ENCODE data around the gene PALLD.

PALLD gene

DNA sequence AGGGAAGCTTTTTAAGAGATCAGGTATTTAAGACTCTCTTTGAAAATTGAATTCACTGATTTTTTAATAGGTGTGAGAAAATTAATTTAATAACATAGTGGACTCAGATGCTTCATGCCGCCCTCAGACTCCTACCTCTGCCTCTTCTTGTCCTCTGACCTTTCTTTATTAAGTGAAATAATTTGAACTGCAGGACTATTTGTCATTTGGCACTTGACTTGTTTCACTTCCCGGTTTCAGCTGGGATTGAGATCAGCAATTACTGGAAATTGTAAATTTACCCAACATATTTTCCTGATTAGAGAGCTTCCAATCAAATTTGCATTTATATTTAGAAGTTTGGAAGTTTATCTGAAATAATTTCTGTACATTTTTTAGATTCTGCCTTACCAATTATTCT, 396.4 kb downstream of the PALLD start:
- ATAC-seq (ENCODE audit: low read depth) = no peak
- Histone ChIP-seq H3K4me3 (ENCODE audit: severe bottlenecking) (no peak overlapping the region), H3K36me3 (ENCODE audit: low read depth) (peaks cover 93% of the 10 kb centered on the region), H3K27ac (ENCODE audit: poor library complexity, severe bottlenecking) (no peak overlapping the region), H3K27me3 (ENCODE audit: insufficient read depth, poor library complexity, severe bottlenecking) (no peaks in the 10 kb centered on the region), H3K9me3 (ENCODE audit: severe bottlenecking) (no peaks in the 10 kb centered on the region), H3K4me1 (ENCODE audit: insufficient read depth, poor library complexity, severe bottlenecking) (no peaks in the 10 kb centered on the region)
- no peak for DNase-seq (ENCODE audit: low spot score)
- TF ChIP-seq CTCF (IDR thresholded peaks at IDR 0.05; ENCODE audit: poor library complexity, severe bottlenecking) = no peak

DNA sequence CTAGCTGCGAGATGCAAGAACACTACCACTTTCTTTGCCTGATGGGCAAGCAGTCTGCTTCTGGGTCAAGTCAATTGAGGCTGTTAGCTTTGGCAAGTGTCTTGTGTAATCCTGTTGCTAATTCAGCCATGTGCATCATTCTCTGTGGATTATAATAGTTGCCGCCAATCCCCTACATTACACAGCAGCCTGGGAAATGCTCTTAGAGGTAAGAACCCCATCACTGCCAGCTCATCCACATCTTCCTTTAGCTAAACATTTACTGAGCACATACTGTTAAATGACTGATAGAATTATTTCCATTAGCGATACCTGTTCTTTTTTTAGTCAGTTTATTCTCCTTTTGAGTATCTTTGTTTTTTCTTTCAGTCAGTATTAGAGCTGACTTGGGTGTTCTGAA, 397.0 kb downstream of the PALLD start:
- peaks cover 96% of the 10 kb centered on the region for H3K36me3 ChIP-seq (ENCODE audit: low read depth)
- no peak overlapping the region for H3K27ac ChIP-seq (ENCODE audit: poor library complexity, severe bottlenecking)
- DNase-seq (ENCODE audit: low spot score) = no peak

GRCh38 chr4:168900080-168900479, 403.2 kb downstream of the PALLD start:
- no peak for DNase-seq (ENCODE audit: low spot score)
- TF ChIP-seq CTCF (IDR thresholded peaks at IDR 0.05; ENCODE audit: poor library complexity, severe bottlenecking) = no peak
- H3K4me1 ChIP-seq (ENCODE audit: insufficient read depth, poor library complexity, severe bottlenecking) = no peaks in the 10 kb centered on the region
- no peak overlapping the region for H3K27ac ChIP-seq (ENCODE audit: poor library complexity, severe bottlenecking)
- H3K4me3 ChIP-seq (ENCODE audit: severe bottlenecking) = no peak overlapping the region
- no peaks in the 10 kb centered on the region for H3K27me3 ChIP-seq (ENCODE audit: insufficient read depth, poor library complexity, severe bottlenecking)
- no peak for ATAC-seq (ENCODE audit: low read depth)
- no peaks in the 10 kb centered on the region for H3K9me3 ChIP-seq (ENCODE audit: severe bottlenecking)
- H3K36me3 ChIP-seq (ENCODE audit: low read depth) = peaks cover 98% of the 10 kb centered on the region

More for the DNA sequence above, 397.0 kb downstream of the PALLD start:
- no peak overlapping the region for H3K4me3 ChIP-seq (ENCODE audit: severe bottlenecking)
- H3K4me1 ChIP-seq (ENCODE audit: insufficient read depth, poor library complexity, severe bottlenecking) = no peaks in the 10 kb centered on the region
- TF ChIP-seq CTCF (IDR thresholded peaks at IDR 0.05; ENCODE audit: poor library complexity, severe bottlenecking) = no peak
- H3K9me3 ChIP-seq (ENCODE audit: severe bottlenecking) = no peaks in the 10 kb centered on the region
- ATAC-seq (ENCODE audit: low read depth) = no peak
- H3K27me3 ChIP-seq (ENCODE audit: insufficient read depth, poor library complexity, severe bottlenecking) = no peaks in the 10 kb centered on the region

DNA sequence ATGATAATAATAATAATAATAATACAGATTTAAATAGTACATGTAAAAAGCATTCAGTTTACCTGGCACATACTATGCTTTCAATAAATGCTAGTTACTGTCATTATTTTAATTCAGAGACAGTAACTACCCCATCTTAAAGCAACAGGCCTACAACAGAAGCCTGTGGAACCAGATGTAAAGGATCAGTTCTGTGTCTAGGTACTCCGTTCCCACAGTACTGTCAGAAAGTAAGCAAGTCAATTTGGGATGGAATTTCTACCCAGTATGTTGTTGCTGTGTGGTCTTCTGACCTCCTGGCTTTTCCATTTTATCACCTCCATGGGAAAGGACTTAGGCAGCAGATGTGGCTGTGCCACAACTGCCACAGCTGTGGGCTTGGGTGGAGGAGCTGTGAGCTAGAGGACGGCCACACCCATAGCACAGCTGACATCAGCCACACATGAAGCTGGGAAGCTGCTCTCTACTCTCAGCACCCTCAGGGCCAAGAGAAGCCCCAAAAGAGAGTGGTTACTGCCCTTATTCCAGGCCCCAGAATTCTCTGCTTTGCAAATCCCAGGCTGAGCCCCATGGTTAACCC, 410.4 kb downstream of the PALLD start:
- no peaks in the 10 kb centered on the region for H3K4me1 ChIP-seq (ENCODE audit: insufficient read depth, poor library complexity, severe bottlenecking)
- DNase-seq (ENCODE audit: low spot score) (no peak), ATAC-seq (ENCODE audit: low read depth) (no peak; the same call in 2 of the 3 replicates)
- H3K27ac ChIP-seq (ENCODE audit: poor library complexity, severe bottlenecking) = peak overlapping the region; percentile 12
- no peak overlapping the region for H3K4me3 ChIP-seq (ENCODE audit: severe bottlenecking)
- no peak for TF ChIP-seq CTCF (IDR thresholded peaks at IDR 0.05; ENCODE audit: poor library complexity, severe bottlenecking)
- H3K36me3 ChIP-seq (ENCODE audit: low read depth) = peaks cover 95% of the 10 kb centered on the region
- no peaks in the 10 kb centered on the region for H3K9me3 ChIP-seq (ENCODE audit: severe bottlenecking)
- H3K27me3 ChIP-seq (ENCODE audit: insufficient read depth, poor library complexity, severe bottlenecking) = no peaks in the 10 kb centered on the region

- Histone ChIP-seq H3K27ac (ENCODE audit: poor library complexity, severe bottlenecking) (peak overlapping the region; percentile 12), H3K27me3 (ENCODE audit: insufficient read depth, poor library complexity, severe bottlenecking) (no peaks in the 10 kb centered on the region), H3K9me3 (ENCODE audit: severe bottlenecking) (no peaks in the 10 kb centered on the region), H3K4me1 (ENCODE audit: insufficient read depth, poor library complexity, severe bottlenecking) (no peaks in the 10 kb centered on the region), H3K36me3 (ENCODE audit: low read depth) (peaks cover 95% of the 10 kb centered on the region), H3K4me3 (ENCODE audit: severe bottlenecking) (no peak overlapping the region)
- ATAC-seq (ENCODE audit: low read depth) (peak; percentile 29; the same call in 1 of the 3 replicates), DNase-seq (ENCODE audit: low spot score) (no peak)
- TF ChIP-seq CTCF (IDR thresholded peaks at IDR 0.05; ENCODE audit: poor library complexity, severe bottlenecking) = no peak
Measured at GRCh38 chr4:168908093-168908492, 411.2 kb downstream of the PALLD start.

Data from RWPE2 (cell line).